Limb (tissue), 2 donors: ENCODE measurements around the gene WSCD2.

ENCODE experiments used
- DNase-seq, 2 donors: peaks; one replicate each; pipeline ENCODE4 v3.0.0-alpha.2; 2016; ENCODE audit errors: extremely low spot score in 2 of 2

Gene WSCD2

GRCh38 chr12:108157870-108158459 is 28.9 kb downstream of the WSCD2 start:
- no peak for DNase-seq

DNA sequence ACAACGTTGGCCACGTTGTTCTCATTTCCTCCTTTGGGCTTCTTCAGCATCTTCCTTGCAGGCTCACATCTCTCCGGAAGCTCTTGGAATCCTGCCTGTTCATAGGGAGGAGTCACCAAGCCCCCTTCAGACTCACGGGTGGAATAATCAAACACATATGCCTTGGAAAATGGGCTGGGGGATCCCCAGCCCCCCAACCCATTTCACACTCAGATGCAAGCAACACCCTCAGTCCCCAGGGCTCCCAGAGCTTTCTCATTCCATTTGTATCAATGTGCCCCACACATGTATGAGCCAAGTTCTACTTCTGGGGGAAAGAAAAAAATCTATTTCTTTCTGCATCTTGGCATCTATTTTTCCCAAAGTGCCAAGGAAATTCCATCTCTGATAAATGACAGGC is 33.1 kb downstream of the WSCD2 start:
- DNase-seq: no peak

- DNase-seq: no peak
These were observed 37.4 kb downstream of the WSCD2 start for GRCh38 chr12:108166505-108166904.

DNA sequence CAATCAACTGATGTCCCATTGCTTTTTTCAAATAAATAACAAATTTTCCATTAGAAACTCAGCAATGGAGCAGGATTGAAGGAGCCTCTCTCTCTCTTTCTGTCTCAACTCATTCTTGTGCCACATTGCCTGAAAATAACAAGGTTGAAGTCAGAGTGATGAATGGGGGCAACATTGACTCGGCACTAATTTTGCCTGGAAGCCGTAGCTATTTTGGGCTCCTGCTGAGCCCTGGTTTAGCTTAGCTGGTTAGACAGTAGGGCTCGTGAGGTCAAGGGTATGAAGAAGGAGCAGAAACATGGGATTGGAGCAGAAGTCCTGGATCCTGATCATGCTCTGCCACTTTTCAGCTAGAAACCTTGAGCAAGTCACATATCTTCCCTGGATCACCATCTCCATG is 38.9 kb downstream of the WSCD2 start:
- no peak for DNase-seq

- peak in 1 of 2 donors; percentile 5 for DNase-seq
These were observed 40.6 kb downstream of the WSCD2 start for GRCh38 chr12:108169708-108170107.

DNA sequence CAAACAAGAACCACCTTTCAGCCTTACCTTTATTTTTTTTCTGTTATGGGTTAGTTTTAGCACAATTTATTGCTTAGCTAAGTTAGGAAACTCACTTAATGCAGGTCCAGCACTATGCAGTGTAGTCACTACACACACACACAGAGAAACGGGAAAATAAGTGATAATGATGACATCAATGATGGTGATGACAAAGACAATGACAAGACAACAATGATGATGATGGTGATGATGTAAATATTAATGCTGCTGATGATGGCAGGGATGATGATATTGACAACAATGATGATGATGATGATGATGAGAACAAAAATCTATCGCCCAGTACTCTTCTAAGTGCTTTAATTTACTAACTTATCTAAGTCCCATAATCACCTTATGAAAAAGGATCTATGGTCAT is 41.1 kb downstream of the WSCD2 start:
- DNase-seq: no peak

GRCh38 chr12:108172033-108172432 is 42.9 kb downstream of the WSCD2 start:
- DNase-seq: no peak

DNA sequence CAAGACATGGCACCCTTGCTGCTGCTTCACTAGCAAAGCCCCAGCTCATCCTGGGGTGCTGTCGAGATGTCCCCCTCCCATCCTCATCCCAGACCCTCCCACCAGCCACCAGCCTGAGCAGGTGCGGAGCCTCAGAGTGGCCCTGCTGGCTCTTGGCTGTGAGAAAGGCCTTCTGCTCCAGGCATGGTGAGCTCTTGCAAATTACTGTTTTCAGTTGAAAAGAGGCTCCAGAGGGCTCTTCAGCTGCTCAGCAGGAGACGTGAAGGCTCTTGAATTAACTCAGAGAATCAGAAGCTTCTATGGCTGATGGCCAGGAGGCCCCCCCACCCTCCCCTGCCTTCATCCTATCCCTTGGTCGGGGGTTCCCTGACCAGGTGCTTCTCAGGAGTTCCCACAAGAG is 44.1 kb downstream of the WSCD2 start:
- no peak for DNase-seq

DNA sequence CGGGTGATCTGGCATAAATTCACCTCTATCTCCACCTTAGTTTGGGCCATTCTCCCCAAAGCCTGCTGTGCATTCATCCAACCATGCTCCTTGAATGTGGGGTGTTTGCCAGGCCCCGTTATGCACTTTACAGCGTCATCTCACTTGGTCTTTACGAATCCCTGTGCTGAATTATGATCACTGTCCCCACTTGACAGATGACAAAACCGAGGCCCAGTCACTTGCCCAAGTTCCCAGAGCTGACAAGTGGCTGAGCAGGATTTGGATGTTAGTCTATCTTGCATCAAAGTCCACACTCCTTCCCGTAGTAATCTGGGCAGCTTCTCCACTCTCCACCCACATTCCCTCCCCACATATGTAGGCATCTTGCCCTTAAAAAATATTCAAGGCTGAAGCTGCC is 44.8 kb downstream of the WSCD2 start:
- no peak for DNase-seq

DNA sequence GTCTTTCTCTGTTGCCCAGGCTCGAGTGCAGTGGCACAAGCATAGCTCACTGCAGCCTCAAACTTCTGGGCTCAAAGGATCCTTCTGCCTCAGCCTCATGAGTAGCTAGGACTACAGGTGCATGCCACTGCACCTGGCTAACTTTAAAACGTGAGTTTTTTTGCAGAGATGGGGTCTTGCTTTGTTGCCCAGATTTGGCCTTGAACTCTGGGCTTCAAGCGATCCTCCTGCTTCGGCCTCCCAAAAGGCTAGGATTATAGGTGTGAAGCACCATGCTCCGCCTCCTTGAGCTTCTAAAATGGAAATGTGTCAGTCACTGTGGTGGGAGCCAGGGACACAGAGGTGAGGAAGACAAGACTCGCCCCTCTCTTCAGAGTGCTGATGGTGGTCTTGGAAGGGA is 45.6 kb downstream of the WSCD2 start:
- no peak for DNase-seq

- DNase-seq: no peak
These were observed 46.2 kb downstream of the WSCD2 start for GRCh38 chr12:108175310-108175709.

DNA sequence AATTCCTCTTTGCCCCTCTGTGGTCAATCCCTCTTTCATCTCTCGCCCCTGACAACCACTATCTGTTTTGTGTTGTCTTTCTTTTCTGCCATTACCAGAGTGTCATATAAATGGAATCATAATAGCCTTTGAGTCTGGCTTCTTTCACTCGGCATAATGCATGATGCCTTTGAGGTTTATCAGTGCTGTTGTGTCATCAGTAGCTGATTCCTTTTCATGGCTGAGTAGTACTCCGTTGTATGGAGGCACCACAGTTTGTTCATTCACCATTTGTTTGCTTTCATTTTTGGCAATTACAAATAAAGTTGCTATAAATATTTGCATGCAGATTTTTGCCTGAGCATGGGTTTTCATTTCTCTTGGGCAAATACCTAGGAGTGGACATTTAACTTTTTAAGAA is 47.2 kb downstream of the WSCD2 start:
- no peak for DNase-seq

- no peak for DNase-seq
These were observed 48.0 kb downstream of the WSCD2 start for GRCh38 chr12:108177131-108177530.

DNA sequence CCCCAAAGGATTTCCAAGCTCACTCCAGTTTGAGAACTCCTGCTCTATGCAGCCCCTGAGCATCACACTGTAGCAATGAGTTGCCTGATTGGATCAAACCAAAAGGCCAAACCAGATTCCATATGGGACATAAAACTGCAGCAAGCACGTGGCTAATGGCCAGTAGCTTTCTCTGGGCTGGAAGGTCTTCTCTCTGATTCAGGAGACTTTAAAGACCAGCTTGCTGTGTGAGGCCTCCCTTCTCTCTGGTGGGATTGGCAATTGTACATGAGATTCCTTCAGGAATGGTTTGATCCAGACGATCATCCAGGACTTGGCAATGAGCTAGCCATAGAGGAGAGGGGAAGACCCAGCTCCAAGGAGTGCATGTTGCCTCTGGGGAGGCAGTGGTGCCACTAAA is 50.2 kb downstream of the WSCD2 start:
- DNase-seq: no peak

DNA sequence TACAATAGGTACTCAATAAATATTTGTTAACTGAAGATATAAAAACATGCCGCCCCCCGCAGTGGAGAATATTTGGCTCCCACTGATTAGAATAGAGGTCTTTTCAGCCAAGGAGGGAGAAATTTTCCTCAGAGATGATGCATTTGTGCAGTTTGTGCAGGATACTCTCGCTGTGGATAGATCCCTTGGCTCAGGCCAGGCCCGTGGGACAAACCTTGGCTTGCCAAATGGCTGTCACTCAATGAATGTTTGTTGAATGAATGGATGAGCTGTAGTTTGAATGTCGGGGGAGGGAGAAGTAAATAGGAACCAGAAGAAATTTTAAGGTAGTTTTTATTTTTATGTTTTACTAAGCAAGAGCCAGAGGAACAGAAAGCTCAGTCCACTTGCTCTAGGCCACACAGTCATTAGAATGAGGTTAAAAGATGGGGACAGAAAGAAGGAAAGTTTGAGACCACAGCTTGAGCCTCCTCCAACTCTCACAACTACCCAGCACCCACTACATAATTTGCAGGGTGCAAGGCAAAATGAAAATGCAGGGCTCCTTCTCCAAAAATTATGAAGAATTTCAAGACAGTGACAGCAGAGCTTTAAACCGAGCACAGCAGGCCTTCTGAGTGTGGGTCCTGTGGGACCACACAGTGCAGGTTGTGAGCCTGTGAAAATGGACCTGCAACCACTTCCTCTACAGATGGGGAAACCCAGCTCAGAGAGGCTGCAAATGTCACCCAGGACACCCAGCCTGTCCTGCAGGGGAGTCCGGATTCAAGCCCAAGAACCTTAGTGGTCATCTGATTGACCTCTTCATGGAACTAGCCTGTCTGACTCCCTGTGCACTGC is 51.4 kb downstream of the WSCD2 start:
- DNase-seq: no peak

GRCh38 chr12:108181095-108181454 is 52.0 kb downstream of the WSCD2 start:
- DNase-seq: no peak

GRCh38 chr12:108182096-108182495 is 53.0 kb downstream of the WSCD2 start:
- DNase-seq: no peak

- DNase-seq: no peak
These were observed 55.9 kb downstream of the WSCD2 start for GRCh38 chr12:108185002-108185401.

DNA sequence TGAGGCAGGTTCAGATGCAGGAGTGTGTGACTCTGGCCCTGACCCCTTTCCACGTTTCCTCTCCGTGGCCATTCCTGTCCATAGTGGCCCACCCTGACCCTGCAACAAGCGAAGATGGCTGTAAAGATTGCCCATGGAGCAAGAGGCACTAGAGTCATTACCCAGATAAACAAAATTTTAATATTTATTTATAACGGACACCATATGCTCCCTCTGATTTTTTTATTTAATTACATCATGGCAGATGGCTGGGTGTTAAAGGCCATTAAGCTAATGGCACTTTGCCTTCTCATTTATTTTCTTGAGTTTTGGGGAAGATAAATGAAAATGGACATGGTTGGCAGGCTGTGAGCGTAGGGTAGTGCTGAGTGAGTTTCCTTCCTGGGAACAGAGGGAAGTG is 58.7 kb downstream of the WSCD2 start:
- DNase-seq: no peak

- peak in 1 of 2 donors; percentile 4 for DNase-seq
These were observed 61.4 kb downstream of the WSCD2 start for GRCh38 chr12:108190529-108190928.

- DNase-seq: no peak
These were observed 62.0 kb downstream of the WSCD2 start for GRCh38 chr12:108191086-108191485.

DNA sequence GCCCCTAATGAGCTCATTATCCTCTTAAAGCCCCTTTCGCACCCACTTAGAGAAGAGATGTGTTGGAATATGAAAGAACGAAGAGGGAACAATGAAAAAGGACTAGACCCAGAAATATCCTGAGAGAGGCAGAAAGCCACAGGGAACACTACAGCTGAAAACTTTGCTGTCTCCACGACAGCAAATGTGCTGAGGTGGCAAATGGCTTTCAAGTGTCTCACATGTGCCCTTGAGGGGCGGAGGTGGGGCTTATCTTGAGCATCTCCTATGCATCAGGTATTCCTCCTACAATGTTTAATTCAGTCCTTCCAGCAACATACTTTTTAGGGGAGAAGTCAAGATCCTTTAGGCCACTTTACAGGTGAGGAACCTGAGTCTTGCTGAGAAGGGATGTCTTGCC is 62.9 kb downstream of the WSCD2 start:
- DNase-seq: no peak

- DNase-seq: no peak
These were observed 64.4 kb downstream of the WSCD2 start for GRCh38 chr12:108193493-108193892.
